ENCODE results near the gene TOP3A. TPM values are rescaled to one million over a fixed set of nuclear protein-coding genes. Genes with fewer than 3 reads are reported as not detected.

Gene TOP3A
- total RNA-seq, 1 donor, result 33.0 TPM

DNA sequence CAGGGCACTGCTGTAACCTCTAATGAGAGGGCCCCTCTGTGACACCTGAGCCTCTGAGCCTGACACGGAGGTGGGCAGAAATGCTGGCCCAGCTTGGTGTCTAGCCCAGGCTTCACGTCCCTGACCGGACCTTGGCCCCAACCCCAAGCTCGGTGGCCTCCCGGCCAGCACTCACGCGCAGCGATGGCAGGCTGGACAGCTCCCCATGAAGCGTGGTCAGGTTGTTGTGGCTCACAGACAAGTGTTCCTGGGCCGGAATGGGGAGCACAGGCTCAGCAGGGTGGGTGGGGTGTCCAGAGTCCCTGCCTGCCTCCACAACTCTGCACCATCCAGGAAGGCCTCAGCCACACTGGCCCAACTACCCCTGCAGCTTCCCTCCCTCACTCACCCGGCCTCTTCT lies 58.4 kb downstream of the TOP3A start:
- Histone ChIP-seq H3K9me3 (ENCODE audit: low read depth, low read length) (no peaks in the 10 kb centered on the region), H3K4me3 (ENCODE audit: low read length) (no peak overlapping the region), H3K4me1 (ENCODE audit: insufficient read depth, low read length) (peaks cover 43% of the 10 kb centered on the region), H3K27me3 (ENCODE audit: insufficient read depth, low read length) (no peaks in the 10 kb centered on the region)

DNA sequence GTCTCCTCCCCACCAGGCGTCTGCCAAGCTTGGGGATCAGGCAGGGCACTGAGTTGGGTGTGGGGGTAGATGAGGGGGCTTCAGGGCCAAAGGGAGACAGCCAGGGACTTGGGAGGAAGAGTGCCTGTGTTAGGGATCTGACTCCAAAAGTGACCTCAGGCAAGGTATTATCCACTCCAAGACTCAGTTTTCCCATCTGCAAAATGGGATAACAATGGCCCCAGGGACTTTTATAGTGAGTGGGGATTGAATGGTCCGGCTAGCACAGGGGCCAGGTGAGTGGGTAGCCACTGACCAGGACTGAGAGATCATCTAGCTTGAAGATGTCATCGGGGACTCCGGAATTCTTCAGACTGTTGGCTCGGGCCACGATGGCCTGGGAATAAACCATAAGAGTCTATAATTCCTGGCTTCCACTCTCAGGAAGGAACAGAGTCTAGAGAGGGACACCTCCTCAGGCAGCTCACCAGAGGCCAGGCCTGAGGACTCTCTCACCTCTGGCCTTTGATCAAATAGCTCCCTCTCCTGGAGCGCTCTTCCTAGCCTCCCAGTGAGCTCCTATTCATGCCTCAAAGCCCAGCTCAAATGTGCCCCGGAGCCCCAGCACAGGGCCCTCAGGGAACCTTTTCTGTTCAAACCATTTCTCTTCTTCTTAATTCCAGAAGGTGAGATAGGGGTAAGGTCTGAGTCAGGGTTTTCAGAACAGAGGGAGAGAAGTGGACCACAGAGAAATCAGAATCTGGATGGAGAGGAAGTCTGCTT lies 59.7 kb downstream of the TOP3A start:
- H3K27me3 ChIP-seq (ENCODE audit: insufficient read depth, low read length), result no peaks in the 10 kb centered on the region
- H3K4me3 ChIP-seq (ENCODE audit: low read length), result no peak overlapping the region
- H3K9me3 ChIP-seq (ENCODE audit: low read depth, low read length), result no peaks in the 10 kb centered on the region
- H3K4me1 ChIP-seq (ENCODE audit: insufficient read depth, low read length), result peaks cover 35% of the 10 kb centered on the region

DNA sequence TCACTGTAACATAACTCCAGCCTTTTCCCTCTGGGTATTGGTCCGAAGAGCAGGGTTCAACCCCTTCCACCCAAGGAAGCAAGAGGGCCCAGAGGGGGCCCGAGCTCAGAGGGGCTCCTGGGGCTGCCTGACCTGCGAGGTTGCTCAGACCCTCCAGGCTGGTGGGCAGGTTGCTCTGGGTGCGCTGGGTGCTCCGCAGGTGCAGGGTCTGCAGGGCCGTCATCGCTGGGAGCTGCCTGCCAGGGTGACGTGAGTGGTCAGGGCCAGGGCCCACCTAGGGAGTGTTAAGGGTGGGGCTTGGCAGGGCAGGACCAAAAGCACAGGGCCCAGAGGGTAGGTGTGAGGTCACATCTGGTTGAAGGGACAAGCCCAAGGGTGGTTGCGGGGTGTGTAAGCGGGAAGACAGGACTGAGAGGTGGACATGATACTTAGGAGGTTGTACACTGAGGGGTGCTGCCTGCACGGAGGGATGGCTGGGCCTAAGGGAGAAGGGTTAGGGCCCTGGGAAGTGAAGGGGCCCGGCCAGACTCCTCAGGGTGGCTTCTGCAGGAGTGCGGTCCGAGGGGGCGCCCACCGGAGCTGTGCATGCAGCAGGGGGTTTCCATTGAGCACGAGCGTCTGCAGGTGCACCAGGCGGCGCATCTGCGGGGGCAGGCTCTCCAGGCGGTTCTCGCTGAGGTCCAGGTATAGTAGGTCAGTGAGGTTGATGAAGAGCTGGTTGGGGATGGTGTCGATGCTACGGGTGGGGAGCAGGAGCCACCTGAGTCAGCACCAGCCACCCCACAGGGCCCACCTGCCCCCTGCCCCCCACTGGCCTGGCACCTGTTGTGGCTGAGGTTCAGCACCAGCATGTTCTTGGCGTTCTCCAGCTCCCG lies 60.6 kb downstream of the TOP3A start:
- peaks cover 29% of the 10 kb centered on the region for H3K4me1 ChIP-seq (ENCODE audit: insufficient read depth, low read length)
- no peaks in the 10 kb centered on the region for H3K9me3 ChIP-seq (ENCODE audit: low read depth, low read length)
- H3K4me3 ChIP-seq (ENCODE audit: low read length), result no peak overlapping the region
- no peaks in the 10 kb centered on the region for H3K27me3 ChIP-seq (ENCODE audit: insufficient read depth, low read length)

GRCh38 chr17:18253187-18253884 lies 61.5 kb downstream of the TOP3A start:
- Histone ChIP-seq H3K4me3 (ENCODE audit: low read length) (no peak overlapping the region), H3K27me3 (ENCODE audit: insufficient read depth, low read length) (no peaks in the 10 kb centered on the region), H3K4me1 (ENCODE audit: insufficient read depth, low read length) (peaks cover 24% of the 10 kb centered on the region), H3K9me3 (ENCODE audit: low read depth, low read length) (no peaks in the 10 kb centered on the region)

DNA sequence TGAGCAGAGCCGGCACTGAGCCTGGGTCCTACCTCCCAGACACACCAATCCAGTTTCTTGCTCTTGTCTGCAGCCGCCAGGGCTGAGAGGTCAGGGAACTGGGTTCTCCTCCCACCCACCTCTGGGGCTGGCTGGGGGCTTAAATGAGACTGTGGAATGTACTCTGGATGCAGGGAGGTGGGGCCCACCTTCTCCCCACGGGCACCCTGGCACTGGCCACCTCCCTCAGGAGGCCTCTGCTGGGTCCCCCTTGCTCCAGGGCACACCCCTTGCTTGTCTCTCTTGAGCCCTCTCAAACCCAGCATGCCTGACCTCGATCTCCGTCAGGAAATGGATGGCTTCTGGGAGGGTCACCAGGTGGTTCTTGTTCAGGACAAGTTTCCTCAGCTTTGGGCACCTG lies 62.6 kb downstream of the TOP3A start:
- Histone ChIP-seq H3K27me3 (ENCODE audit: insufficient read depth, low read length) (no peaks in the 10 kb centered on the region), H3K4me1 (ENCODE audit: insufficient read depth, low read length) (peaks cover 15% of the 10 kb centered on the region), H3K9me3 (ENCODE audit: low read depth, low read length) (no peaks in the 10 kb centered on the region), H3K4me3 (ENCODE audit: low read length) (no peak overlapping the region)

DNA sequence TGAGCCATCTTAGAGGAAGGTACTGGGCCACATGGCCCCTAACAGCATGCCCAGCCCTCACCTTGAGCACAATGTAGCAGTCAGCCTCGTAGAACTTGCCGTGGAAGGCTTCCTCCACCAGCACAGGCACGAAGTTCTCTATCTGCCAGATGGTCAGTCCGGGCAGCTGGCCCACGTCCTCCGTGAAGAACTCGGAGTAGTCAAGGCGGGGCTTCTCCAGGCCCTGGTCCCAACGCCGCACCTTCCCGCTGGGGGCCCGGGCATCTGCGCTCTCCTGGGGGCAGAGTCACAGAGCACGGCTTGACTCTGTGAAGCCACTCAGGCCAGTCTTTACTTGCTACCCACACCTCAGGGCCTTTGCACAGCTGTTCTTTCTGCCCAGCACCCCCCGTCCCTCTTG lies 63.6 kb downstream of the TOP3A start:
- peaks cover 5% of the 10 kb centered on the region for H3K4me1 ChIP-seq (ENCODE audit: insufficient read depth, low read length)
- H3K4me3 ChIP-seq (ENCODE audit: low read length), result no peak overlapping the region
- no peaks in the 10 kb centered on the region for H3K9me3 ChIP-seq (ENCODE audit: low read depth, low read length)
- H3K27me3 ChIP-seq (ENCODE audit: insufficient read depth, low read length), result no peaks in the 10 kb centered on the region

GRCh38 chr17:18250708-18251107 lies 64.1 kb downstream of the TOP3A start:
- Histone ChIP-seq H3K4me3 (ENCODE audit: low read length) (no peak overlapping the region), H3K9me3 (ENCODE audit: low read depth, low read length) (no peaks in the 10 kb centered on the region), H3K27me3 (ENCODE audit: insufficient read depth, low read length) (no peaks in the 10 kb centered on the region), H3K4me1 (ENCODE audit: insufficient read depth, low read length) (peaks cover 2% of the 10 kb centered on the region)

- no peak overlapping the region for H3K4me3 ChIP-seq (ENCODE audit: low read length)
- no peaks in the 10 kb centered on the region for H3K27me3 ChIP-seq (ENCODE audit: insufficient read depth, low read length)
- no peaks in the 10 kb centered on the region for H3K9me3 ChIP-seq (ENCODE audit: low read depth, low read length)
- no peaks in the 10 kb centered on the region for H3K4me1 ChIP-seq (ENCODE audit: insufficient read depth, low read length)
Measured at GRCh38 chr17:18250259-18250658, 64.5 kb downstream of the TOP3A start.

GRCh38 chr17:18248811-18249210 lies 66.0 kb downstream of the TOP3A start:
- H3K27me3 ChIP-seq (ENCODE audit: insufficient read depth, low read length), result no peaks in the 10 kb centered on the region
- no peaks in the 10 kb centered on the region for H3K9me3 ChIP-seq (ENCODE audit: low read depth, low read length)
- H3K4me1 ChIP-seq (ENCODE audit: insufficient read depth, low read length), result no peaks in the 10 kb centered on the region
- H3K4me3 ChIP-seq (ENCODE audit: low read length), result no peak overlapping the region

DNA sequence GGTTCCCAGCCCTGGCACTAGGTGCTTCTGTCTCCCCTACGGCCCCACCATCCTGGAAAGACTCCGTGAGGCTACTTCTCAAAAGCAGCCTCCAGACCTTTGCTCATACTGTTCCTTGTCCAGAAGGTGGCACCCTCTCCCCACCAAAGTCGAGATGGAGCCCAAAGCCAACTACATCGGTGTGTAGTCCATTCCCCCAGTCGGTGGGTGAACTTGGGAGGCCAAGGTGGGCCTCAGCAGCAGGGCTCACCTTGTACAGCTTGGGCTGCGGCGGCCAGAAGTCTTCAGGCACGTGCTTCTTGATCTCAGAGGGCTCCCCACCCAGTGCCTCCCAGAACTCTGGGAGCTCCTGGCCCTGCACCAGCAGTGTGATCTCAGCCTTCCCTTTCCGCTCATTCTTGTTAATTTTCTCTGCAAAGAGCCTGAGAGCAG lies 66.5 kb downstream of the TOP3A start:
- H3K4me3 ChIP-seq (ENCODE audit: low read length), result no peak overlapping the region
- H3K4me1 ChIP-seq (ENCODE audit: insufficient read depth, low read length), result no peaks in the 10 kb centered on the region
- H3K9me3 ChIP-seq (ENCODE audit: low read depth, low read length), result no peaks in the 10 kb centered on the region
- H3K27me3 ChIP-seq (ENCODE audit: insufficient read depth, low read length), result no peaks in the 10 kb centered on the region

GRCh38 chr17:18247613-18248001 lies 67.2 kb downstream of the TOP3A start:
- Histone ChIP-seq H3K4me3 (ENCODE audit: low read length) (no peak overlapping the region), H3K9me3 (ENCODE audit: low read depth, low read length) (no peaks in the 10 kb centered on the region), H3K4me1 (ENCODE audit: insufficient read depth, low read length) (no peaks in the 10 kb centered on the region), H3K27me3 (ENCODE audit: insufficient read depth, low read length) (no peaks in the 10 kb centered on the region)

GRCh38 chr17:18246880-18247612 lies 67.7 kb downstream of the TOP3A start:
- H3K27me3 ChIP-seq (ENCODE audit: insufficient read depth, low read length), result no peaks in the 10 kb centered on the region
- H3K4me1 ChIP-seq (ENCODE audit: insufficient read depth, low read length), result no peaks in the 10 kb centered on the region
- no peak overlapping the region for H3K4me3 ChIP-seq (ENCODE audit: low read length)
- H3K9me3 ChIP-seq (ENCODE audit: low read depth, low read length), result no peaks in the 10 kb centered on the region

- H3K4me1 ChIP-seq (ENCODE audit: insufficient read depth, low read length), result no peaks in the 10 kb centered on the region
- H3K27me3 ChIP-seq (ENCODE audit: insufficient read depth, low read length), result no peaks in the 10 kb centered on the region
- H3K9me3 ChIP-seq (ENCODE audit: low read depth, low read length), result no peaks in the 10 kb centered on the region
- no peak overlapping the region for H3K4me3 ChIP-seq (ENCODE audit: low read length)
Measured at GRCh38 chr17:18246109-18246725, 68.6 kb downstream of the TOP3A start.

DNA sequence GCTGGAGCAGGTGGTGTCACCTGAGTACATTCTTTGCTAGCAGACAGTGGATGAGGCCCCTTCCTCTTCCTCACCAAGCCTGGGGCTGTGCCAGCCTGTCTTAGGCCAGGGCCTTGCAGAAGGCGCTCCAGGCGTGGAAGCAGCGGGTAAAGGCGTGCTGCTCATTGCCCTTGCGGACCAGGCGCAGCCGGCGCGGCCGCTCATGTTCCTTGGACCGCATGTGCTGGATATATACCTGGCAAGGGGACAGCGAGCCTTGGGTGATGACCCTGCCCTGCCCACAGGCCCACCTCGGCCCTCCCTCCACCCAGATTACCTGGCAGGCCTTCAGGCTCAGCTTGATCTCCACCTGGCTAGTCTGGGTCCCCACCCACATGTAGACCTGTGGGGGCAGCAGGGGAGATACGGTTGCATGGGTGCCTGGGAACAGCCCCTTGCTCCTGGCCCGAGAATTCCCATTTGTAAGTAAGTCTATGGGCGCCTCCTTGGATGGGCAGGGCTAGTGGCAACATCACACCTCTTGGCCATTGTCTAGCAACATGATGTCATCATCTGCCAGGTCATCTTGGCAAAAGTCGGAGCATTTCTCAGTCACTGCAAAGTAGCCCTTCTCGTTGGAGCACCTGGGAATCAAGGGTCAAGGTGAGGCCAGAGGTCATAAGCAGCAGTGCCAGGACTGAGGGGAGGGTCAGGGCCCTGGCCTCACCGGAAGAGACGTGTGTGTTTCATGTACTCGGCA lies 69.6 kb downstream of the TOP3A start:
- Histone ChIP-seq H3K4me3 (ENCODE audit: low read length) (no peak overlapping the region), H3K9me3 (ENCODE audit: low read depth, low read length) (no peaks in the 10 kb centered on the region)

More for the DNA sequence above, 69.6 kb downstream of the TOP3A start:
- Histone ChIP-seq H3K27me3 (ENCODE audit: insufficient read depth, low read length) (no peaks in the 10 kb centered on the region), H3K4me1 (ENCODE audit: insufficient read depth, low read length) (no peaks in the 10 kb centered on the region)
